Thymus (tissue), 14 donors: ENCODE results near the gene FLNC. TPM values are rescaled to one million over a fixed set of nuclear protein-coding genes. Genes with fewer than 3 reads are reported as not detected.

Experiments
- DNase-seq, 9 donors: peaks; one replicate each; pipeline ENCODE4 v3.0.0-alpha.2; 2013; ENCODE audit warnings: low spot score in 9 of 9, low read depth in 6 of 9, missing footprints in 1 of 9
- H3K27ac ChIP-seq, 2 donors: one replicate each; pipeline ENCODE4 v1.5.1; 2013; ENCODE audit warnings: control low read depth in 1 of 2, low read depth in 1 of 2, low read length in 1 of 2, mild to moderate bottlenecking in 1 of 2, moderate library complexity in 1 of 2
- H3K27me3 ChIP-seq, 2 donors: one replicate each; pipeline ENCODE4 v1.5.1; 2013; ENCODE audit warnings: low read length in 1 of 2; ENCODE audit not compliant: control insufficient read depth in 2 of 2, insufficient read depth in 1 of 2
- H3K36me3 ChIP-seq, 2 donors: one replicate each; pipeline ENCODE4 v1.5.1; 2013; ENCODE audit warnings: low read length in 1 of 2, mild to moderate bottlenecking in 1 of 2, moderate library complexity in 1 of 2; ENCODE audit not compliant: control insufficient read depth in 2 of 2, insufficient read depth in 2 of 2
- H3K4me1 ChIP-seq, 2 donors: one replicate each; pipeline ENCODE4 v1.5.1; 2013; ENCODE audit warnings: low read length in 2 of 2; ENCODE audit not compliant: control insufficient read depth in 2 of 2, insufficient read depth in 2 of 2
- H3K4me3 ChIP-seq, 2 donors: one replicate each; pipeline ENCODE4 v1.5.1; 2013; ENCODE audit warnings: low read length in 2 of 2, control low read depth in 1 of 2, mild to moderate bottlenecking in 1 of 2
- H3K9me3 ChIP-seq, 2 donors: one replicate each; pipeline ENCODE4 v1.5.1; 2013; ENCODE audit warnings: low read length in 1 of 2, mild to moderate bottlenecking in 1 of 2; ENCODE audit not compliant: control insufficient read depth in 2 of 2, insufficient read depth in 1 of 2
- WGBS: extraction: QIAGEN DNeasy Blood & Tissue Kit; methylation state at CpG from one replicate; pipeline ENCODE4 v1.1.7; 2013; 5-methylcytosine and 5-hydroxymethylcytosine counted together
- long read RNA-seq, 10 donors: transcript quantifications; one replicate each; lab custom pipeline, GENCODE V29; 2026
- polyA plus RNA-seq: library from polyadenylated mRNA; stranded (reverse); fragments of 200-250 nt; gene quantifications from one replicate; pipeline ENCODE4 v1.2.3, GENCODE V29; 2013
- total RNA-seq: library from RNA; stranded (reverse); fragments of 120-200 nt; gene quantifications from one replicate; pipeline ENCODE4 v1.2.4, GENCODE V29; 2013
- donor health status: healthy.

The FLNC gene, protein sequence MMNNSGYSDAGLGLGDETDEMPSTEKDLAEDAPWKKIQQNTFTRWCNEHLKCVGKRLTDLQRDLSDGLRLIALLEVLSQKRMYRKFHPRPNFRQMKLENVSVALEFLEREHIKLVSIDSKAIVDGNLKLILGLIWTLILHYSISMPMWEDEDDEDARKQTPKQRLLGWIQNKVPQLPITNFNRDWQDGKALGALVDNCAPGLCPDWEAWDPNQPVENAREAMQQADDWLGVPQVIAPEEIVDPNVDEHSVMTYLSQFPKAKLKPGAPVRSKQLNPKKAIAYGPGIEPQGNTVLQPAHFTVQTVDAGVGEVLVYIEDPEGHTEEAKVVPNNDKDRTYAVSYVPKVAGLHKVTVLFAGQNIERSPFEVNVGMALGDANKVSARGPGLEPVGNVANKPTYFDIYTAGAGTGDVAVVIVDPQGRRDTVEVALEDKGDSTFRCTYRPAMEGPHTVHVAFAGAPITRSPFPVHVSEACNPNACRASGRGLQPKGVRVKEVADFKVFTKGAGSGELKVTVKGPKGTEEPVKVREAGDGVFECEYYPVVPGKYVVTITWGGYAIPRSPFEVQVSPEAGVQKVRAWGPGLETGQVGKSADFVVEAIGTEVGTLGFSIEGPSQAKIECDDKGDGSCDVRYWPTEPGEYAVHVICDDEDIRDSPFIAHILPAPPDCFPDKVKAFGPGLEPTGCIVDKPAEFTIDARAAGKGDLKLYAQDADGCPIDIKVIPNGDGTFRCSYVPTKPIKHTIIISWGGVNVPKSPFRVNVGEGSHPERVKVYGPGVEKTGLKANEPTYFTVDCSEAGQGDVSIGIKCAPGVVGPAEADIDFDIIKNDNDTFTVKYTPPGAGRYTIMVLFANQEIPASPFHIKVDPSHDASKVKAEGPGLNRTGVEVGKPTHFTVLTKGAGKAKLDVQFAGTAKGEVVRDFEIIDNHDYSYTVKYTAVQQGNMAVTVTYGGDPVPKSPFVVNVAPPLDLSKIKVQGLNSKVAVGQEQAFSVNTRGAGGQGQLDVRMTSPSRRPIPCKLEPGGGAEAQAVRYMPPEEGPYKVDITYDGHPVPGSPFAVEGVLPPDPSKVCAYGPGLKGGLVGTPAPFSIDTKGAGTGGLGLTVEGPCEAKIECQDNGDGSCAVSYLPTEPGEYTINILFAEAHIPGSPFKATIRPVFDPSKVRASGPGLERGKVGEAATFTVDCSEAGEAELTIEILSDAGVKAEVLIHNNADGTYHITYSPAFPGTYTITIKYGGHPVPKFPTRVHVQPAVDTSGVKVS (N-terminal part only)
- total RNA-seq (0.71 TPM), polyA plus RNA-seq (0.96 TPM)
- long read RNA-seq, donor 1 = 0 reads
- long read RNA-seq, donor 2 = 0 reads
- long read RNA-seq, donor 3 = 0 reads
- long read RNA-seq, donor 4 = 0 reads
- long read RNA-seq, donor 5 = 0 reads
- long read RNA-seq, donor 6 = 0 reads
- long read RNA-seq, donor 7 = 0 reads
- long read RNA-seq, donor 8 = 0 reads
- long read RNA-seq, donor 9 = 0 reads
- long read RNA-seq, donor 10 = 0 reads

DNA sequence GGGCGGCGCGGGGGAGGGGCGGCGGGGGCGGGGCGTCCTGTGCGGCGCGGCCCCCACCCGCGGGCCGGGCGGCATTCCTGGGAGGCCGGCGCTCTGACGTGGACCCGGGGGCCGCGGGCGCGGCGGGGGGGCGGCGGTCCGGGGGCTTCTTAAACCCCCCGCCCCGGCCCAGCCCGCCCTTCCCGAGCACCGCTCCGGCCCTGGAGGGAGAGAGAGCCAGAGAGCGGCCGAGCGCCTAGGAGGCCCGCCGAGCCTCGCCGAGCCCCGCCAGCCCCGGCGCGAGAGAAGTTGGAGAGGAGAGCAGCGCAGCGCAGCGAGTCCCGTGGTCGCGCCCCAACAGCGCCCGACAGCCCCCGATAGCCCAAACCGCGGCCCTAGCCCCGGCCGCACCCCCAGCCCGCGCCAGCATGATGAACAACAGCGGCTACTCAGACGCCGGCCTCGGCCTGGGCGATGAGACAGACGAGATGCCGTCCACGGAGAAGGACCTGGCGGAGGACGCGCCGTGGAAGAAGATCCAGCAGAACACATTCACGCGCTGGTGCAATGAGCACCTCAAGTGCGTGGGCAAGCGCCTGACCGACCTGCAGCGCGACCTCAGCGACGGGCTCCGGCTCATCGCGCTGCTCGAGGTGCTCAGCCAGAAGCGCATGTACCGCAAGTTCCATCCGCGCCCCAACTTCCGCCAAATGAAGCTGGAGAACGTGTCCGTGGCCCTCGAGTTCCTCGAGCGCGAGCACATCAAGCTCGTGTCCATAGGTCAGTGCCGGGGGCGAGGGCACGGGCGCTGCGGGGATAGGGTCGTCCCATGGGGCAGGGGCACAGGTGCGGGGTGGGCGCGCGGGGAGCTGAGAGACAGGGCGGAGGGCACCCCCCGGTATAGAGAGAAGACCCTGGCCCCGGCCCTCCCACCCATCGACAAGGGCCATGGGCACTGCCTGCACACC is at the start of gene FLNC:
FLNC (plus strand) TSS at position 176 of the 947 bp plus-strand sequence; CDS start at position 408, 232 bp downstream.
- H3K27me3 ChIP-seq = peaks cover 40 to 79% of the 10 kb centered on the region in 2 donors
- WGBS = 3% methylated on average over 109 of the region's 109 CpGs

DNA sequence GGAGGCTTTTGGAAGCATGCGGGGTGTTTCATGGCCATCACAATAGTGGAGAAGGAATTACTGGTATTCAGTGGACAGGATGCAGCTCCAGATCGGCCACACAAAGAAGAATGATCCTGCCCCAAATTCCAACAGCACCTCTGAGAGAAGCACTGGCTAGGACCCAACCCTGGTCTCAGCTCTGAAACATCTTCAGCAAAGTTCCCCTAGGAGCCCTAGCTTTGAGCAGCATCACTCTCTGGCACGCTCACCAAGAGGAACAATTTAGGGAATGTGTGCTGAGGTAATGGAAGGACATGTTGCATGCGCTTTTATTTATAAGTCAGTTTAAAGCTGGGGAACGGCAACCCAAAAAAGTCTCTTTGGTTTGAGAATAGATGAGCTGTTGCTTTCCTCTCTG is 49.1 kb upstream of the FLNC start:
- H3K36me3 ChIP-seq = no peaks in the 10 kb centered on the region
- no peaks in the 10 kb centered on the region for H3K27me3 ChIP-seq
- H3K4me1 ChIP-seq = no peaks in the 10 kb centered on the region
- H3K4me3 ChIP-seq = no peak overlapping the region
- H3K27ac ChIP-seq = no peak overlapping the region
- DNase-seq = no peak
- no peaks in the 10 kb centered on the region for H3K9me3 ChIP-seq
- 95% methylated on average over 5 of the region's 5 CpGs for WGBS

More for the DNA sequence above, at the start of gene FLNC:
- peaks cover 0 to 5% of the 10 kb centered on the region in 2 donors for H3K9me3 ChIP-seq
- H3K27ac ChIP-seq = no peak within 1 kb of the TSS
- no peaks in the 10 kb centered on the region for H3K36me3 ChIP-seq
- H3K4me3 ChIP-seq = peak within 1 kb of the TSS in 1 of 2 donors; percentile 40
- peaks cover 2 to 34% of the 10 kb centered on the region in 2 donors for H3K4me1 ChIP-seq
- DNase-seq = peak in 1 of 9 donors; percentile 44

DNA sequence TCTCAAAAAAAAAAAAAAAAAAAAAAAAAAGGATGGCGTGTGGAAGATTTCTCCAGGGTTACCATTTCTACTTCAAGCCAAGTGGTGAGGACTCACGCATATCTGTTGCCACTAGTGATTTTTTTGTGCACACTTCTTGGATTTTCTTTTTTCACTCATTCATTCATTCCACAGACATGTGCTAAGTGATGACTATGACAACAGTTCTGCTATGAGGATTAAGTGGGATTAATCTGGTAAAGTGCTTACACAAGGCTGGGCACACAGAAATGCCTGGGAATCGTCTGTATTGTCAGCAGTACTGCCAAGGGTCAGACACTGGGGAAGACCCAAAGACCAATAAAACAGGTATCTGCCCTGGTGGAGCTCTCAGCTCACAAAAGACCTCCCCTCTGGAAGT is 48.4 kb upstream of the FLNC start:
- H3K36me3 ChIP-seq = no peaks in the 10 kb centered on the region

DNA sequence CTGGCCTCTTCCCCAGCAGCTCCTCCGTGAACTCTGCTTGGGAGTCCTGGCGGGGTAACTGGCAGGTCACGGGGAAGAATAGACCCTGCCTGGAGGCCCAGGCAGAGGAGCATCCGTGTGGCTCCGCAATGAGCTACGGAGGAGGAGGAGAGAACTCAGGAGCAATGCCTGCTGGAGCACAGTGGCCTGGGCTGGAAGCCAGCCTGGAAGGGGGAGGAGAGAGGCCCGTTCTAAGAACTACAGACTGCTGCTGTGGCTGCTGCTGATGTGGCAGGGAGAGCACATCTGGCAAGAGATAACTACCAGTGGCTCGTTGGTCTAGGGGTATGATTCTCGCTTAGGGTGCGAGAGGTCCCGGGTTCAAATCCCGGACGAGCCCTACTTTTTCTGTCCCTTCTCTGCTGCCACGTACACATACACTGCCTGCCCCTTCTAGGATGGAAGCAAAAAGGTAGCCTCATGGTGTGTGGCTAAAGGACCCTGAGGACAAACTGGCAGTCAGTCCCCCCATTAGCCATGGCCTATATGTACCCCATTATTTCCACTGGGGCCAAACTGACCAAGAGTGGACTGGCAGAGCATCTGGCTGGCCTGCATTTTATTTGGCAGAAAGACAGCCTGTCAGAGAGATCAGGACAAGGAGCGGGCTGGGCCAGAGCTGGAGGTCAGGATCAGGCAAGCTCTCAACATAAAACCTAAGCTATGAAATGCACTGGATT is 46.9 kb upstream of the FLNC start:
- H3K27ac ChIP-seq = no peak overlapping the region

More for the DNA sequence above, 48.4 kb upstream of the FLNC start:
- Histone ChIP-seq H3K9me3 (no peaks in the 10 kb centered on the region), H3K4me1 (no peaks in the 10 kb centered on the region), H3K27me3 (no peaks in the 10 kb centered on the region), H3K27ac (no peak overlapping the region), H3K4me3 (no peak overlapping the region)
- WGBS = 94% methylated on average over 3 of the region's 3 CpGs
- no peak for DNase-seq

DNA sequence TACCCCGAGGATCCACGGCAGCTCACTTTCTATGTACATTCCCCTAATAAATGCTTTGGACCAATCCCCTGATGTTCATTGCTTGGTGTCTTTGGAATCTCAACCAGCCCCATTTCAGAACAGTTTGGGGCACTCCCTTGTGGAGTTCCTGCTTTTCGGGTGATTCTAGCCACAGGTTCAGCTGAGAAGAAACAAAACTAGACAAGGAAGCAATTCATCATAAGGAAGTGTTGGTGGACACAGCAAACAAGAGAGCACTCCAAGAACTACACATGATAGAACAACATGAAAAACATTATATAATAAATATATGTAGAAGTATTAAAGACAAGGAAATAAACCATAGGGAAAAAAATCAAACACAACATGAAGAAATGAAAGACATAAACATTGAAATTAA is 44.5 kb upstream of the FLNC start:
- no peak for DNase-seq
- H3K27ac ChIP-seq = no peak overlapping the region
- H3K9me3 ChIP-seq = no peaks in the 10 kb centered on the region
- 82% methylated on average over 3 of the region's 3 CpGs for WGBS
- H3K36me3 ChIP-seq = no peaks in the 10 kb centered on the region
- H3K4me3 ChIP-seq = no peak overlapping the region
- peaks cover 4 to 6% of the 10 kb centered on the region in 2 donors for H3K4me1 ChIP-seq
- peaks cover 0 to 20% of the 10 kb centered on the region in 2 donors for H3K27me3 ChIP-seq

More for the DNA sequence above, 46.9 kb upstream of the FLNC start:
- H3K4me1 ChIP-seq = no peaks in the 10 kb centered on the region
- H3K9me3 ChIP-seq = no peaks in the 10 kb centered on the region
- no peaks in the 10 kb centered on the region for H3K36me3 ChIP-seq
- H3K27me3 ChIP-seq = no peaks in the 10 kb centered on the region
- no peak overlapping the region for H3K4me3 ChIP-seq
- DNase-seq = no peak
- WGBS = 91% methylated on average over 15 of the region's 15 CpGs

DNA sequence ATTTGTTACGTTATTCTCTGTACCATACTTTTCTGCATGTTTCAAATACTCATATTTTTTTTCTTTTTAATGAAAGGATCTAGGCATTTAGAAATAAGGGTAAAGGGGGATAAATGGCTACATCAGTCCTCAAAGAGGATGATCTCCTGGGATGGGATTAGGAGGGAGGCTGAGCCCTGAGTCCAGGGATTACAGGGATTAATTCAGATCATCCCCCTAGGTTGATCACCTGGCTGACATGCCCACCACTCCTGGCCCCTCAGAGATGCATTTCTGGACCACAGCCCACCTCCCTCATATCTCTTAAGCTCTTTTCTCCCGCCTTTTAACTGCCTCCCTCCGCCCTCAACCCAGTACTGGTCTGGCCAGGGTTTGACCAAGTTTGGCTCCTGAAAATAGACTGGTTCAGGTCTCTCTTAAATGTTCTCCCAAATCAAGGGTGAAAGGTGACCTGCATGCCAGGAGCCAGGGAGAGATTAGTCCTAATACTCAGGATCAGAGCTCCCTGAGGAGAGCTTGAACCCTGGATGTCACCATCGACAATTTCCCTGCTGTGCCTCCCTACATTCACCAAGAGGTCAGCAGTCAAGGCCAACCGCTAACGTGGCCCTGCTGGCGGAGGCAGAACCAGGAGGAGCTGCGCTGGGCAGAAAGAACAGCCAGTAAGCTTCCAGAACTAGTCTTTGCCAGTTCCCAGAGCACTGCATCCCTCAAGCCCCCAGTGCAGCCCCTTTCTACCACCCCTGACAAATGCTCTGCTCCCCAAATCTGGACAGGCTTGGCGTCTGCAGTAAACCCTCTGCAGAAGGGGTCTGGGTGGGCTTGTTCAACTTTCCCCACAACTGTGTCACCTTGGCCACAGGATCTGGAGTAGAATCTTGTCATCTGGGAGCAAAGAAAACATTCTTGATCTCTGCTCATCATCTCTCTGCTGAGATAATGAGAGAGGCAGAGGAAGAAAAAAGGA is 41.5 kb upstream of the FLNC start:
- Histone ChIP-seq H3K4me3 (no peak overlapping the region), H3K27ac (no peak overlapping the region), H3K9me3 (no peaks in the 10 kb centered on the region), H3K36me3 (no peaks in the 10 kb centered on the region), H3K4me1 (peaks cover 10 to 23% of the 10 kb centered on the region in 2 donors), H3K27me3 (peaks cover 0 to 34% of the 10 kb centered on the region in 2 donors)
- no peak for DNase-seq
- 93% methylated on average over 9 of the region's 9 CpGs for WGBS
